Skeletal muscle cell (primary cell): ENCODE results near the gene PPIL6.
"Not testable (repeated sequence)": the region's sequence is repeated elsewhere in the genome, so short reads cannot be mapped to it uniquely, and the experiment has no call there.

Source experiments
- DNase-seq: peaks from one replicate; pipeline ENCODE4 v3.0.0-alpha.2; 2010; ENCODE audit warnings: low read depth
- H3K4me3 ChIP-seq: 2 replicates; pipeline ENCODE4 v1.5.1; 2011; ENCODE audit warnings: low read depth, mild to moderate bottlenecking, control low read depth, low read length, moderate library complexity

PPIL6 gene

GRCh38 chr6:109373762-109374161 is 66.7 kb downstream of the PPIL6 start:
- no peak overlapping the region for H3K4me3 ChIP-seq
- DNase-seq, result no peak

- no peak for DNase-seq
- H3K4me3 ChIP-seq, result no peak overlapping the region
Measured at GRCh38 chr6:109373331-109373730, 67.1 kb downstream of the PPIL6 start.

GRCh38 chr6:109372130-109372529 is 68.3 kb downstream of the PPIL6 start:
- H3K4me3 ChIP-seq, result no peak overlapping the region
- DNase-seq, result no peak

- DNase-seq, result no peak
- H3K4me3 ChIP-seq, result no peak overlapping the region
Measured at GRCh38 chr6:109370792-109371191, 69.6 kb downstream of the PPIL6 start.

GRCh38 chr6:109370336-109370735 is 70.1 kb downstream of the PPIL6 start:
- DNase-seq, result no peak
- H3K4me3 ChIP-seq, result no peak overlapping the region

GRCh38 chr6:109369728-109370127 is 70.7 kb downstream of the PPIL6 start:
- no peak for DNase-seq
- H3K4me3 ChIP-seq, result no peak overlapping the region

- DNase-seq, H3K4me3 ChIP-seq: not testable (repeated sequence)
Measured at GRCh38 chr6:109364382-109365078, 75.9 kb downstream of the PPIL6 start.

GRCh38 chr6:109363753-109364152 is 76.7 kb downstream of the PPIL6 start:
- H3K4me3 ChIP-seq, result no peak overlapping the region
- no peak for DNase-seq

- H3K4me3 ChIP-seq, result no peak overlapping the region
- DNase-seq, result no peak
Measured at GRCh38 chr6:109362102-109362884, 78.1 kb downstream of the PPIL6 start.

- no peak for DNase-seq
- H3K4me3 ChIP-seq, result no peak overlapping the region
Measured at GRCh38 chr6:109360791-109361190, 79.6 kb downstream of the PPIL6 start.

- DNase-seq, result no peak
- H3K4me3 ChIP-seq, result no peak overlapping the region
Measured at GRCh38 chr6:109360281-109360680, 80.1 kb downstream of the PPIL6 start.

GRCh38 chr6:109359248-109359647 is 81.2 kb downstream of the PPIL6 start:
- DNase-seq, result no peak
- no peak overlapping the region for H3K4me3 ChIP-seq

GRCh38 chr6:109358204-109358603 is 82.2 kb downstream of the PPIL6 start:
- no peak overlapping the region for H3K4me3 ChIP-seq
- DNase-seq, result no peak

- DNase-seq, result no peak
- H3K4me3 ChIP-seq, result no peak overlapping the region
Measured at GRCh38 chr6:109356237-109356636, 84.2 kb downstream of the PPIL6 start.

GRCh38 chr6:109351231-109352130 is 88.9 kb downstream of the PPIL6 start:
- DNase-seq, result peak; percentile 16
- no peak overlapping the region for H3K4me3 ChIP-seq

GRCh38 chr6:109349419-109349987 is 90.9 kb downstream of the PPIL6 start:
- H3K4me3 ChIP-seq, result no peak overlapping the region
- peak; percentile 43 for DNase-seq

- H3K4me3 ChIP-seq, result no peak overlapping the region
- DNase-seq, result no peak
Measured at GRCh38 chr6:109348226-109348625, 92.2 kb downstream of the PPIL6 start.

GRCh38 chr6:109347779-109348178 is 92.6 kb downstream of the PPIL6 start:
- DNase-seq, result no peak

GRCh38 chr6:109345986-109346385 is 94.4 kb downstream of the PPIL6 start:
- H3K4me3 ChIP-seq, result no peak overlapping the region
- no peak for DNase-seq

More at GRCh38 chr6:109347779-109348178, 92.6 kb downstream of the PPIL6 start:
- H3K4me3 ChIP-seq, result no peak overlapping the region

- no peak overlapping the region for H3K4me3 ChIP-seq
- DNase-seq, result no peak
Measured at GRCh38 chr6:109344226-109344625, 96.2 kb downstream of the PPIL6 start.
